ENCODE measurements around the gene SIRT7.
"Not testable (repeated sequence)": the region's sequence is repeated elsewhere in the genome, so short reads cannot be mapped to it uniquely, and the experiment has no call there.

The SIRT7 gene

GRCh38 chr17:81921996-81922565 lies 4.1 kb upstream of the SIRT7 start:
- no peak for DNase-seq (ENCODE audit: low read depth in 1 of 2, low spot score in 1 of 2)

- DNase-seq (ENCODE audit: low read depth in 1 of 2, low spot score in 1 of 2) = no peak
Observed at GRCh38 chr17:81921537-81921862, 3.5 kb upstream of the SIRT7 start.

GRCh38 chr17:81920612-81921536 lies 2.9 kb upstream of the SIRT7 start:
- no peak for DNase-seq (ENCODE audit: low read depth in 1 of 2, low spot score in 1 of 2)

- DNase-seq (ENCODE audit: low read depth in 1 of 2, low spot score in 1 of 2) = no peak
Observed at GRCh38 chr17:81918832-81919545, 1.0 kb upstream of the SIRT7 start.

GRCh38 chr17:81918333-81918669 lies 325 bp upstream of the SIRT7 start:
- DNase-seq (ENCODE audit: low read depth in 1 of 2, low spot score in 1 of 2) = not testable (repeated sequence)

- no peak for DNase-seq (ENCODE audit: low read depth in 1 of 2, low spot score in 1 of 2)
Observed at GRCh38 chr17:81916234-81917001, 1.6 kb downstream of the SIRT7 start.

- no peak for DNase-seq (ENCODE audit: low read depth in 1 of 2, low spot score in 1 of 2)
Observed at GRCh38 chr17:81915331-81915730, 2.6 kb downstream of the SIRT7 start.

- no peak for DNase-seq (ENCODE audit: low read depth in 1 of 2, low spot score in 1 of 2)
Observed at GRCh38 chr17:81914103-81914850, 3.7 kb downstream of the SIRT7 start.

GRCh38 chr17:81913394-81914102 lies 4.4 kb downstream of the SIRT7 start:
- no peak for DNase-seq (ENCODE audit: low read depth in 1 of 2, low spot score in 1 of 2)

GRCh38 chr17:81912441-81913309 lies 5.3 kb downstream of the SIRT7 start:
- no peak for DNase-seq (ENCODE audit: low read depth in 1 of 2, low spot score in 1 of 2)

GRCh38 chr17:81911969-81912368 lies 6.0 kb downstream of the SIRT7 start:
- no peak for DNase-seq (ENCODE audit: low read depth in 1 of 2, low spot score in 1 of 2)

GRCh38 chr17:81911277-81911961 lies 6.6 kb downstream of the SIRT7 start, which contains the start of gene PCYT2:
Gene PCYT2, minus strand, starts transcription at chr17:81911399. Its CDS starts 44 bp downstream, at chr17:81911355.
- DNase-seq (ENCODE audit: low read depth in 1 of 2, low spot score in 1 of 2) = peak; percentile 83 to 92

GRCh38 chr17:81910840-81911276 lies 7.1 kb downstream of the SIRT7 start:
- no peak for DNase-seq (ENCODE audit: low read depth in 1 of 2, low spot score in 1 of 2)

GRCh38 chr17:81909966-81910839 lies 7.8 kb downstream of the SIRT7 start:
- DNase-seq (ENCODE audit: low read depth in 1 of 2, low spot score in 1 of 2) = no peak

GRCh38 chr17:81909231-81909630 lies 8.7 kb downstream of the SIRT7 start:
- DNase-seq (ENCODE audit: low read depth in 1 of 2, low spot score in 1 of 2) = no peak

- no peak for DNase-seq (ENCODE audit: low read depth in 1 of 2, low spot score in 1 of 2)
Observed at GRCh38 chr17:81908793-81909192, 9.2 kb downstream of the SIRT7 start.

Data from activated CD4-positive, alpha-beta T cell treated with anti-CD3 and anti-CD28 coated beads, Interleukin-2, amount 50 U/mL, for 24 hours (primary cell).